Kidney epithelial cell (primary cell): ENCODE measurements around the gene MYO5C. TPM values are rescaled to one million over a fixed set of nuclear protein-coding genes. Genes with fewer than 3 reads are reported as not detected.
"Not testable (repeated sequence)": the region's sequence is repeated elsewhere in the genome, so short reads cannot be mapped to it uniquely, and the experiment has no call there.

Experiments
- DNase-seq: peaks from one replicate; pipeline ENCODE4 v3.0.0-alpha.2; 2010; ENCODE audit warnings: low read depth
- H3K27me3 ChIP-seq: 2 replicates; pipeline ENCODE4 v1.6.0; 2011; ENCODE audit warnings: low read length; ENCODE audit not compliant: control insufficient read depth, insufficient read depth
- H3K36me3 ChIP-seq: 2 replicates; pipeline ENCODE4 v1.5.1; 2011; ENCODE audit warnings: low read length; ENCODE audit not compliant: control insufficient read depth, insufficient read depth
- H3K4me3 ChIP-seq: 2 replicates; pipeline ENCODE4 v1.5.1; 2011; ENCODE audit warnings: low read depth, mild to moderate bottlenecking, control low read depth, low read length
- CTCF ChIP-seq: IDR thresholded peaks from 2 replicates; pipeline ENCODE4 v1.5.1; 2011; ENCODE audit warnings: mild to moderate bottlenecking, moderate library complexity, low read length, control low read depth, inconsistent platforms; ENCODE audit not compliant: insufficient read depth, poor library complexity, severe bottlenecking
- total RNA-seq: library from RNA; depleted of rRNA; stranded (reverse); fragments of >200 nt; gene quantifications from 2 replicates; pipeline ENCODE4 v1.2.3, GENCODE V29; 2015

MYO5C gene
- total RNA-seq, 1 donor from 2014 or later, result 26.4 TPM

- H3K36me3 ChIP-seq, result peaks cover 1% of the 10 kb centered on the region
- H3K27me3 ChIP-seq, result no peaks in the 10 kb centered on the region
- H3K4me3 ChIP-seq, result no peak overlapping the region
- no peak for DNase-seq
- no peak for TF ChIP-seq CTCF
Measured at GRCh38 chr15:52241489-52241888, 54.1 kb downstream of the MYO5C start.

GRCh38 chr15:52240166-52240565, 55.4 kb downstream of the MYO5C start:
- peaks cover 1% of the 10 kb centered on the region for H3K36me3 ChIP-seq
- DNase-seq, result no peak
- no peaks in the 10 kb centered on the region for H3K27me3 ChIP-seq
- no peak overlapping the region for H3K4me3 ChIP-seq
- no peak for TF ChIP-seq CTCF

- H3K27me3 ChIP-seq, H3K4me3 ChIP-seq, H3K36me3 ChIP-seq, DNase-seq: not testable (repeated sequence)
Measured at GRCh38 chr15:52238989-52239525, 56.5 kb downstream of the MYO5C start.

GRCh38 chr15:52238149-52238548, 57.5 kb downstream of the MYO5C start:
- no peak for TF ChIP-seq CTCF
- Histone ChIP-seq H3K4me3 (no peak overlapping the region), H3K36me3 (peaks cover 1% of the 10 kb centered on the region), H3K27me3 (no peaks in the 10 kb centered on the region)
- no peak for DNase-seq

GRCh38 chr15:52236013-52236412, 59.6 kb downstream of the MYO5C start:
- Histone ChIP-seq H3K4me3 (no peak overlapping the region), H3K36me3 (peaks cover 1% of the 10 kb centered on the region), H3K27me3 (no peaks in the 10 kb centered on the region)
- no peak for TF ChIP-seq CTCF
- no peak for DNase-seq

- TF ChIP-seq CTCF, result no peak
- Histone ChIP-seq H3K36me3 (peaks cover 1% of the 10 kb centered on the region), H3K27me3 (no peaks in the 10 kb centered on the region), H3K4me3 (no peak overlapping the region)
- no peak for DNase-seq
Measured at GRCh38 chr15:52234596-52235541, 60.7 kb downstream of the MYO5C start.
